HG02884 (cell line): ENCODE data around the gene FMNL2.
"Not testable (repeated sequence)": the region's sequence is repeated elsewhere in the genome, so short reads cannot be mapped to it uniquely, and the experiment has no call there.

Experiments
- ATAC-seq: cut with Tn5 transposase; IDR thresholded peaks from one replicate; pipeline ENCODE4 v1.9.1; 2021; ENCODE audit warnings: mild to moderate bottlenecking, moderate library complexity; ENCODE audit not compliant: unreplicated experiment

The FMNL2 gene

GRCh38 chr2:152372438-152372984 is 37.5 kb downstream of the FMNL2 start:
- no peak for ATAC-seq

GRCh38 chr2:152375174-152375573 is 40.2 kb downstream of the FMNL2 start:
- ATAC-seq, result no peak

- no peak for ATAC-seq
Observed at GRCh38 chr2:152376385-152376784, 41.4 kb downstream of the FMNL2 start.

DNA sequence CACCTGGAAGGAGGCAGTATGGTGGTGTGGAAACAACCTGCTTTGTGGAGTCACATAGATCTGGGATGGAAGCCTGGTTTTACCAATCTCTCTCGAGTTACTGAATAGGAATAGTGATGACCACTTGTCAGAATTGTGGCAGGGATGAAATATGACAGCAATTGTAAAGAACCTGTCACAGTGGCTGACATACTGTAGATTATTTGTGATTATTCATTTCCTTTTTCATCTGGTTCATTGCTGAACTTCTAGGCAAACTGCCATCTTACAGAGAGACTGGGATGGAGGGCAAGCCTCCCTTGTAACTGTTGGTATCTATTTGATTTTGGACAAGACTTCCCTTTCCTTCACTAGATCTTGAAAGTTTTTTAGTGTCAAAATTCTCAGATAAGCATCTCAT is 42.0 kb downstream of the FMNL2 start:
- no peak for ATAC-seq

DNA sequence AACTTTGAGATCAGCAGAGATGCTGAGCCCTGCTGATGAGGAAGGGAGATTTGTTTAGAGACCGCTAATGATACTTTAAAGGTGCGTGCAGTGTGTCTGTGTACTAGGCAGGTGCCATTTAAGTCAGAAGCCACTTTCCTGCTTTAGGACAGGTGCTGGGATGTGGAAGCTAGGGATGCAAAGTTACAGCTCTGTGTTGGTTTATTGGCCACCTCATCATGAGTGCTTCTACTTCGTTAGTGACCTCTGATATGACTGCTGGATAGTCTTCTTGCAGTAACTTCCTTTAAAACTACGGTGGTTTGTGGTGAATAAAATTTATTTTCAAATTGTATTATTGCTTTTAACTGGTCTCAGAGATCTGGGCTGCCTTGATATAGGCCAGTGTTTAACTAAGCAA is 44.1 kb downstream of the FMNL2 start:
- no peak for ATAC-seq

DNA sequence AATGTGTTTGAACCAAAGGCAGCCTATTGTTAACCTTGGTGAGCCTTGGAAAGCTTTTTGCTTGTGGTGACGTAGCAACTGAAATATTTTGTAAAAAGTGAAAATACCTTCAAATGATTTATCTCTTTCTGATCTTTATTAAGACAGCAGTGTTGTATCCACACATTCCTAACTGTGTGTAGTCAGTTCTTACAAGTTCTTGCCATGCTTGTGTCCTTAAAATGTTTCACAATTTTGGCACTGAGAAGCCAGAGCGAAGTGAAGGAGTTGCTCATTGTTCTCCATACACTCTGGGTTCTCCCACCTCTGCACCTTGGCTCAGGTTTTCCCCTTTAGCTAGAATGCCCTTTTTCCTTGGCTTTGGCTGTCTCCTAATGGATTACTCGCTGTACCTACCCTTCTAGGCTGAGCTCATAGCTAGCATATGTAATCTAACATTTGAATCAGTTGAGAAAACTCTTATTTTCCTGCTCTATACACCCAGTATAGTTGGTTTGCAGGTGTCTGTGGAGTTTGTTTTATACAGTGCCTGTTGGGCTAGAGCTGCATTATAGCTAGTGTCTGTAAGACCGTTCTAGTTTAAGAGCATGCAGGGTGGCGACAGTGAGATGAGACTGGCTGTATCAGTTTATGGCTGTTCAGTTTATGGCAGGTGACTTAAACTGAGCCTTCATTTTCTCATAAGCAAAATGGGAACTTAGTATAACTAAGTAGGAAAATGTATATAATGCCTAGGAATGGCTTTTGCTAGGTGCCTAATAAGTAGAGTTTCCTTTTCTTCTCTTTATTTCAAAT is 45.5 kb downstream of the FMNL2 start:
- no peak for ATAC-seq

DNA sequence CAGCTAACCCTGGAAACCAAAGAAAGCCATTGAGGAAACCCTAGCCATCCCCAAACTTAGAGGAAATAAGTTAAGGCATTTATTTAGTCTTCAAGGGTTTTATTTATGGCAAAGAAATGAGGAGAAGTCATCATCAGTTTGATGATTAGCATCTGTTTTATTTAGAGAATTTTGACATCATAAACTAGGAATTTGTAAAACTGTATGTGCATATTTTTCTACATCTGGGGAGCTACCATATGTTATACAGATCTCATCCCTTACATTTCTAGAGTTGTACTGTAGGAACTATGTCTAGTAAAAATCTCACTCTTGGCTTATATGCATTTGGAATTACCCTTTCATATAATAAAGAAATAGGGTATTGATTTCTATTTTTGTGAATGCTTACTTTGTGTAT is 48.7 kb downstream of the FMNL2 start:
- ATAC-seq, result no peak

GRCh38 chr2:152384992-152385391 is 50.0 kb downstream of the FMNL2 start:
- ATAC-seq, result no peak

DNA sequence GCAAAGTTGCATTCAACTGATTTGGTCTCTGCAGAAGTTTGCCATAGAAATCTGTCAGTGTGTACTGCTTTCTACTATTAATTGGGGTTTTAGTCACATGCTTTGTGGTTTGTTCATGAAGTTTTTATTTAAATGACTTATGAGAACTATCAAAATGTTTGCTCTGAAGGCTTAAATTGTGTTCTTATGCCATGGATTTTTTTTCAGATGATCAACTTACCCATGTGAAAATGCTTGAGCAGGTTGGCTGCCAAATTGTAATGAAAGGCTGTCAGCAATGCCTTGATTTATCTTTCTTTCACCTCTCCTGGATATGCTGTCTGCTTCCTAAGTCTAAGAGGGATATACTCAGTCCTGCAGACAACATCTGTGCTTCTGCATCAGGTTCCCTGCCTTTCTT is 50.7 kb downstream of the FMNL2 start:
- ATAC-seq, result no peak

DNA sequence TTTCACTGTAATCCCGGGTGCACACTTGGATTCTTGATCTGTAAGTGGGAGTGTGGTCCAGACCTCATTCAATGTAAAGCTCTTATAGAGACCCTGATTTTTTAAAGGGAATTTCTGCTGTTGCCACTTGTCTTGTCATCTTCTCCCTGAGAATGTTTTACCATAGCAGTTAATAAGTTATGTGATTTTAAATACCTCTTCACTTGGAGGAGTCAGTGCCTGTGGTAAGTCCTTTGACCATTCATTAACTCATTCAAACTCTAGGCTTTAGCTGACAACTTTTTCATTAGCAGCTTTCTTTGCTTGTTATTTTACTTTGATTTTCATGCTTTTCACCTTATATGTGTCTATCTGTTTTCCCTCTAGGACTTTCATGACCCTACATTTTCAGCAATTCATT is 51.3 kb downstream of the FMNL2 start:
- ATAC-seq, result no peak

GRCh38 chr2:152387041-152387440 is 52.1 kb downstream of the FMNL2 start:
- ATAC-seq, result no peak

- ATAC-seq, result not testable (repeated sequence)
Observed at GRCh38 chr2:152388269-152388668, 53.3 kb downstream of the FMNL2 start.

DNA sequence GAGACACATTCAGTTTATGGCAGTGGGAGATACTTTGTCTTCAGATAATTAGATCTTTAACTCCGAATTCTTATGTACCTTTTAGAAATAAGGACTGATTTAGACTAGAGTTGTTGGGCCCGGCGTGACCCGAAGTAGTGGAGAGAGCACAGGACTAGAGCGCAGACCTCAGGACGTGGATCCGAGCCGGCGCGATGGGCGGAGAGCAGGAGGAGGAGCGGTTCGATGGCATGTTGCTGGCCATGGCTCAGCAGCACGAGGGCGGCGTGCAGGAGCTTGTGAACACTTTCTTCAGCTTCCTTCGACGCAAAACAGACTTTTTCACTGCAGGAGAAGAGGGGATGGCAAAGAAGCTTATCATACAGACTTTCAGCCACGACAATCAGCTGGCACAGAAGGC is 54.5 kb downstream of the FMNL2 start:
- no peak for ATAC-seq

DNA sequence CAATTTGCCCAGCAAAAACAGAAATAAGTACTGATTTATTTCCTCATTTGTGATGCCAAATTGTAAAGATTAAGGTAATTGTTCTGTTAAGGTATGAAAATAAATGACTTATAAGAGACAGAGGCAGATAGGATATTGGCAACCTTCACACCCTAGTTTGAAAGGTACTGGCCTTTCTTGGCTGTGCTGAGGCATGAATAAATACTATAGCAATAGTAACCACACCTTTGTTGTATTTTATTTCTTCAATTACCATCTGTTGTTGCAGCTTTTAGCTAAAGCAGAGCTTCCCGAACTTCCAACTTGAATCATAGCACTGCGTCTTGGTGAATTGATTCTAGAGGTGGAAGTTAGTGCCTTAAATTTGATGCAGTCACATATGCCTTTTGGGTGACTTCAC is 55.9 kb downstream of the FMNL2 start:
- ATAC-seq, result no peak

DNA sequence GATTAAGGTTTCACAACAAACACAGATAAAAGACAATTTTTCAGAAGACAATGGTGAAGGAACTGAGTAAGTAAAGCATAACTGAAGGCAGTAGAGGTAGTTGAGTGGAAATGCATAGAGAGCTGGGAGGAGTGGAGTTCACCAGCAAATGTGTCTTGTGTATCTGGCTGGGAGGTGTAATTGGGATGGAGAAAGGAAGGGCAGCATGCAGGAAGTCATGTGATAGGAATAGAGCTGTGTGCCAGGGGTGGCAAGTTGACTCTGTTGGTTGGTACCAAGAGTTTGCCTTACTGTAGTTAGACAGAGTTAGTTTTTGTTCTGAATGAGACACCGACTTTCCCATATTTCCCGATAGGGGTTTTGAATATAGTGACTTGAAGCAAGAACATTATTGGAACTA is 56.3 kb downstream of the FMNL2 start:
- no peak for ATAC-seq

GRCh38 chr2:152393377-152393776 is 58.4 kb downstream of the FMNL2 start:
- no peak for ATAC-seq

DNA sequence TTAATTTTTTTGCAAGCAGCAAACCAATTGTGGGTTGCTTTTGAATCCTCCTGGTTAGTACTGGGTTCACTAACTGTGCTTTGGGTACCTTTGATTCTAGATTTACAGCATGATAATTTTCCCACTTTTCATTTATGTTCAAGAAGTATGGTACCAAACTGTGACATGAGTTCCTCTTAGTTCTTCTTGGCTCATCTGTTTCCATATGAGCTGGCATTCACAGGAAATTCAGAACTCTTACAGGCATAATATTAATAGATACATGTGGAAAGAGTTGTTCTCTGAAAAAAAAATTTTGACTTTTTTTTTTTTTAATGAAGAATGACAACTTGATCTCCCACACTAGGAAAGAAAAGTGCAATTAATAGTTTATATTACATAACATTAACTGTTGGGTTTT is 59.4 kb downstream of the FMNL2 start:
- no peak for ATAC-seq

DNA sequence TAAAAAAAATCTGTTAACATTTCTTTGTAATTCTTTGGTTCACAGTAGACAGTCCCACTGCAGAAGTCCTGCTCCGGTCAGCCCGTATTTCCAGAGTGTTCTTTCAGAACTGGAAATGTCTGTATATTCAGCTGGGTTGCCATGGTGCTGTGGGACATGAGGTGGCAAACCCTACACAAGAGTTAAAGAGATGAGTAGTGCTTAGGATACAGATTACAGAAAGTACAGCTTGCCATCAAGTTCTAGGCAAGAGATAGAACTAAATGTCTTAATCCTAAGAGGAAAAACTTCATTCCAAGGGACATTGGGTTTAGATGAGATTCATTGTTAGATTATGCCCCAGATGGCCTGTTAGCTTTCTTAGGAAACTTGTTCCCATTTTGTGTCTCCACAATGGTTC is 60.1 kb downstream of the FMNL2 start:
- ATAC-seq, result no peak

DNA sequence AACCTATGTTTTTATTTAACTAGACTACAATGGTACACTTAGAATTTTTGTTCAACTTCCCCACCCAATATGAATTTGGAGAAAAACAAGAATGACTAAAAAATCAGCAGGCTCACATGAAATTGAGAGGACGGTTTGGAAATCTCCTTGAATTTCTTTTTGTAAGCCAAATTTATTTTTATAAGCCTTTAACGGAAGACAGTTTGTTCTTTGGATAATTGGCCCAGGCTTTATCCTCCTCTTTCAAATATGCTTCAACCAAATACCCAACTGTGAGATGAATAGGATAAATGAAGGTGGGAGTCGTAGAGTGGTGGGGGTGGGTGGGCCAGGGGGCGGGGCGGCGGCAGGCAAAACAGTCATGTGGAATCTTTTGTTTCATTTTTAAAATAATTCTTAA is 60.6 kb downstream of the FMNL2 start:
- no peak for ATAC-seq

- ATAC-seq, result no peak
Observed at GRCh38 chr2:152396051-152396511, 61.1 kb downstream of the FMNL2 start.

- no peak for ATAC-seq
Observed at GRCh38 chr2:152396763-152397162, 61.8 kb downstream of the FMNL2 start.

DNA sequence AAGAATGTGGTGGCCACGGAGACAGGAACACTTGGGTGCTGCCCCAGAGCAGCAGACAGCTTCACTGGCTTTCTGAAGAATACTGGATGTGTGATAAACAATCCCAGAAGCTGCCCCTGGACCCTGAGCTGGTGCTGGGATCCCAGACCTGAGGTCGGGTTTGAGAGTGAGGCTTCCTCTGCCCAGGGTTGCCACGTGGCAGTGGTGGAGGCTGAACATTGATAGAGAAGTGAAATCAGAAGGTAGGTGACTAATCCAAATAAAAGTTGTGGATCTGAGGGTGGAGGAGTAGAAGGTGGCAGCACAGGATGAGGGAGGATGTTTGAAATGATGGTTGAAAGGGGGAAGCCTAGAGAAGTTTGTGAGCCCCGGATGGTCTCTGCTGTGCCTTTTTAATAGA is 64.0 kb downstream of the FMNL2 start:
- no peak for ATAC-seq
